Heart left ventricle (tissue), 13 donors: Measurements from ENCODE around the gene IGF1R.

Experiments used
- CTCF ChIP-seq, 12 donors: fragments of 200-600 bp; sonication (generic) in 4 of 12; IDR thresholded peaks; one replicate each; pipeline versions ENCODE4 v1.5.0 to v1.8.0; 2018 to 2022; ENCODE audit warnings: antibody characterized with exemption in 12 of 12, mild to moderate bottlenecking in 5 of 12
- POLR2A ChIP-seq, 2 donors: fragments of 450-650 bp; IDR thresholded peaks; one replicate each; pipeline ENCODE4 v1.6.1; 2017; ENCODE audit warnings: antibody characterized with exemption in 2 of 2, mild to moderate bottlenecking in 2 of 2, moderate library complexity in 2 of 2
- donor health status: ischemic (EF 13 %, LVEDD 7.1; RV severe dilation, severe dysfunction).
- donor health status: DM: no; HTN: yes; CAD: no.
- donor health status: DM: no; HTN: no; CAD: no.
- donor health status: ischemic (EF 25% LVEDD 6.9; RV normal size, moderate dysfunction).
- donor health status: ischemic (EF 25% LVEDD 5.7; RV mildly dilated, moderate dysfunction).
- donor health status: ischemic (EF 35%, LVEDD 5.7; RV mildly dilated, moderate dysfunction).
- donor health status: nonischemic (EF 11% LVEDD 7.7; RV severe dilation, severe dysfunction).
- donor health status: DM: yes; HTN: yes; CAD: no.
- donor health status: PGD.
- donor health status: ischemic (EF 29% LVEDD 5.4; RV normal size, mild dysfunction).
- donor health status: nonischemic (EF 23%, LVEDD 6.1; RV moderate dilation, normal function).

- no peak for TF ChIP-seq CTCF (IDR thresholded peaks at IDR 0.05)
- TF ChIP-seq POLR2A (IDR thresholded peaks at IDR 0.05), result no peak
These were observed 45.8 kb downstream of the IGF1R start for GRCh38 chr15:98694161-98694560.
